Fibroblast of peridontal ligament (primary cell): Measurements from ENCODE around the gene IRX5.

ENCODE experiments used
- DNase-seq: peaks from one replicate; pipeline ENCODE4 v3.0.0-alpha.2; 2010; ENCODE audit errors: extremely low read depth

IRX5 gene

DNA sequence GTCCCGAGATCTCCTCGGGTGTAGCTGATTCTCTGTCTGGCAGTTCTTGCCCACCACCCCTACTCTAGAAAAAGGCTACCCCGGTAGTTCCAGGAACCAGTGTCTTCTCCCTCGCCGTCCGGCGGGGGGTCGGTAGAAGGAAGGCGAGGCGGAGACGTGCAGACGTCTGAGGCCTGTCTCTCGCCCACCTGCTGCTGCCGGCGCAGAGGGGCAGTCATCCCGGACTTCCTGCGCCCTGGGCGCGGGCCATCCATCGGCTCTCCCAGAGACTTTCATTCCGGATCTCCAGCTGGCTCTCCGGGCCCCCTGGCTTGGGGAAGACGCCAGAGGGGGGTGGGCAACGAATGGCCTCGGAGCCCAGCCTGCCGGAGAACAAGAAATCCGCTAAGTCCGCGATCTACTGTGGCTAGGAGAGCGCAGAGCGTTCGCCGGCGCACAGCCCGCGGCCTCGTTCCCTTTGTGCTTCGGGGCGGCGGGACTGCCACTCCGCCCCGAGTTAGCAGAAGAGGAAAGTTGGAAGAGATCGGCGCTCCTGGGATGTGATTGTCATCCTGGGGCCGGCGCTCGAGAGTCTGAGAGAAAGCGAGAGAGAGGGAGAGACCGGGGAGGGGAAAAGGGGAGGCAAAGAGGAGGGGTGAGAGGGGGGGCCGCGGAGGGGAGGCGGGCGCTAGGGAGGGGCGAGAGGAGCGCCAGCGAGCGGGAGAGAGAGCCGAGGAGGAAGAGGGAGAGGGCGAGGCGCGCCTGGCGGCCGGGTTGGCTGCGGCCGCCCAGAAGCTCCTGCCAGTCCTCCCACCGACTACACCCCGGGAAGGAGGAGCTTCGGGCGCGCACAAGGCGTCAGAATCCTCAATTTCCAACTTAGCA is at the start of gene IRX5:
Gene IRX5, plus strand, starts transcription at position 861 of the 864 bp plus-strand sequence. CDS start 334 bp downstream, outside the sequence.
- peak; percentile 96 for DNase-seq

DNA sequence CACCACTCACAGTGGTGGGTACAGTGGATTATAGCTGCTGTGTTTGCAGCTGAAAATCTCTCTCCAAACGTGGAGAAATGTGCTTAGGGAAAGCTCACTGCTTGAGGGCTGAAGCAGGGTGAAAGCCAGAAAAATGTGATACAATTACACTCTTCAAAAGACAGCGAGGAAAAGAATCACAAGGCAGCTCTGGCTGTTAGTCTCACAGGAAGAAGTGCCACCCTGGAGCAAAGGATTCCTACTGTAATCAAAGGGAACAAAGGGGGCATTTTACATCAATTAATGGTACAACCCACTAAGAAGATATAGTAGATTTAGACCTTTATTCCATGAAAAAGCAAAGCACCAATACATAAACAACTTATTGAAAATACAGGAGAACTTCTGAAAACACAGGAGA is 48.1 kb upstream of the IRX5 start:
- DNase-seq = no peak

GRCh38 chr16:54883358-54883757 is 47.3 kb upstream of the IRX5 start:
- no peak for DNase-seq

GRCh38 chr16:54886078-54886477 is 44.6 kb upstream of the IRX5 start:
- DNase-seq = no peak

- DNase-seq = no peak
Measured at GRCh38 chr16:54890381-54890780, 40.3 kb upstream of the IRX5 start.

DNA sequence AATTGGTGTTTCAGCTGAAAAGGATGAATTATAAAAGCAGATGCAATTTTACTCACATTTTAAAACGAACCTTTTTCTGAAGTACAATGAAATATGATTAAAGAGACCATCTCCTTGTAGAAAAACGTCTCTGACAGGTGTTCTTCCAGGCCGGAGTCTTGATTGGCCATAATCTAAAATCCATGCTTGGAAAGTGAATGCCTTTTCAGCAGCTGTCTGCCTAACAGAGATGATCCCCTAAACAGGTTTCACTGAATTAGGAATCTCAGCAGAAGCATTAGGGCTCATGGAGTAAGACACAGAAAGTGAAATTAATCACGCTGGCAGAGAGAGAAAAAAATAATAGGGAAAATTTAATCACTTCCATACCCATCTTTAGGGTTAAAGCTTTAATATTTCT is 39.3 kb upstream of the IRX5 start:
- DNase-seq = no peak

- DNase-seq = no peak
Measured at GRCh38 chr16:54892981-54893380, 37.7 kb upstream of the IRX5 start.

DNA sequence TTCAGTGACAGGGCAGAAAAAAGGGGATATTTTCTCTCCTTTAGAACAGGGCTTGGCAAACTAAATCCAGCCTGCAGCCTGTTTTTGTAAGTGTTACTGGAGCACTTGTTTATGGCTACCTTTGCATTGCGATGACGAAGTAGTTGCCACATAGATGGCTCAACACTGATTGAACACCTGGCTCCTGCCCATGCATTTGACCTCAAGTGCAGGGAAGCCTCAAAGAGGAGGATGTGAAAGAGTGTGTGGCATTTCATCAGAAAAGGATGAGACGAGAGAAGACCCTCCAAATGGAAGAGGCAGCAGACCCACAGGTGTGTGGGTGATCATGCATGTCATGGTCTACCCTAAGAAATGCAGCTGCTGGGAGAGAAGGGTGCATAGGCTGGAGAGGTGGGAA is 32.7 kb upstream of the IRX5 start:
- no peak for DNase-seq

GRCh38 chr16:54901606-54902005 is 29.1 kb upstream of the IRX5 start:
- no peak for DNase-seq

DNA sequence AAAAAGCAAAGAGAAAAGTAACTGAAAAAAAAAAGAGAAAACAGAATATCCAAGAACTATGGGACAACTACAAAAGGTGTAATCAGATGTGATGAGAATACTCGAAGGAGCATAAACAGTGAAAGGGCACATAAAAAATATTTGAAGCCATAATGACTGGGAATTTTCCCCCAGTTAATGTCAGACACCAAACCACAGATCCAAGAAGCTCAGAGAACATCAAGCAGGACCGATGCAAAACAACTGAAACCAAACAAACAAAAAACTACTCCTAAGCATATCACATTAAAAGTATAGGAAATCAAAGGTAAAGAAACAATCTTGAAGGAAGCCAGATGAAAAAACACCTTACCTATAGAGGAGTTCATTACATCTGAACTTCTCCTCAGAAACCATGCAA is 27.6 kb upstream of the IRX5 start:
- DNase-seq = no peak

GRCh38 chr16:54911079-54911478 is 19.6 kb upstream of the IRX5 start:
- DNase-seq = no peak

DNA sequence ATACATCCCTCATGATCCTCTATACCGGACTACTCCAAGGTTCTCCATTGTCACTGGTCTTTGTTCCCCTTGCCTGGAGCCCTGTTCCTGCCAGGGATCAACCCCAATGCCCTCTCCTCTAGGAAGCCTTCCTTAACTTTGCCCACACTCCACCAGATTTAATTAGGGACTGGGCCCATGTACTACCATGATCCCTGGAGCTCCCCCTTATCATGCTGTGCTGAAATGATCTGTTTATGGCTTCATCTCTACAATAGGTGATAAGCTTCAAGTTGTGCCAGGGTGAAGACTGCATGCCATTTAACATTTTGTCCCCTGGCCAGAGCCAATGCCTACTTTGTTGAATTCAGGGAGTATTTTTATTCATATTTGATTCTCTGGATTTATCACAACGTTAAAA is 17.9 kb upstream of the IRX5 start:
- DNase-seq = no peak

DNA sequence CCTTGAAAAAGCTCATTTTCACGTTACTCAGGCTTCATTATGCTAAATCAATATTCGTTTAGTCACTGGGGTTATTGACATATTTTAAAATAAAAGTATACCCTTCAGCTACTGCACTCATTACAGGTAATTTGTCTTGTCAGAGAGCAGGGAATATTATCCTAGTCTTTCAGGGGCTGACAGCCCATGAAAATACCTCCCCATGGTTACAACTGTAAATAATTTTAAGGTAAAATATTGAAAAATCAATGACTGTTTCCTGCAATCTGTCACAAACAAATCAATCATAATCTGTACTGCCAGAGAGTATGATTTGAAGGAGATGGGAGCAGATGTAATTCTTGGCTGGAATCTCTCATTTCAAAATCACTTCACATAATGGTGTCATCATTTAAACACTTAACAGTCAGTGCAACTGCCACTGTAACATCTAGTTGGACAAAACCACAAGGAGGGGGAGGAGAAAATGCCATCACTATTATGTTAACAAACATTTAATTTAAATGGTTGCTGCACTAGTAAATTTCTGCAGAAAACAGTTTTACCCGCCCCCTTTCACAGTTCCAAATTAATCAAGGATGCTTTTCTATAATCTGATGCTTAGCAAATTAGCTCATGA is 9.3 kb upstream of the IRX5 start:
- peak; percentile 54 for DNase-seq

GRCh38 chr16:54923055-54923473 is 7.6 kb upstream of the IRX5 start:
- no peak for DNase-seq

DNA sequence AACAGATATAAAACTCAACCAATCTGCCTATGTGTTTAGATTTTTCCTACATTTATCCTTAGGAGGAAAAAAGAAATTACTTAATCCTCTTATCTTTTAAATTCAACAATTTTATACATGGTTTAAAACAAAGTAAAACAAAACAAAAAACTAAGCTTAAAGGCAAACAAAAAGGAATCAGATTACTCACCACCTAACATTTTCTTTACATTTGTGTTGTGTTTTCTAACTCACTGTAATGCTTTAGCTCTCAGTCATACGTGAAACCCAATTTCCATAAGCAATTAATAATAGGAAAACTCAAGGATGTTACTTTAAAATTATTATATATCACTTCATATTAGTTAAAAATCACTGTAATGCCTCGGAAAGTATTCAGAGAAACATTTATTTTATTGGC is 6.7 kb upstream of the IRX5 start:
- DNase-seq = no peak

DNA sequence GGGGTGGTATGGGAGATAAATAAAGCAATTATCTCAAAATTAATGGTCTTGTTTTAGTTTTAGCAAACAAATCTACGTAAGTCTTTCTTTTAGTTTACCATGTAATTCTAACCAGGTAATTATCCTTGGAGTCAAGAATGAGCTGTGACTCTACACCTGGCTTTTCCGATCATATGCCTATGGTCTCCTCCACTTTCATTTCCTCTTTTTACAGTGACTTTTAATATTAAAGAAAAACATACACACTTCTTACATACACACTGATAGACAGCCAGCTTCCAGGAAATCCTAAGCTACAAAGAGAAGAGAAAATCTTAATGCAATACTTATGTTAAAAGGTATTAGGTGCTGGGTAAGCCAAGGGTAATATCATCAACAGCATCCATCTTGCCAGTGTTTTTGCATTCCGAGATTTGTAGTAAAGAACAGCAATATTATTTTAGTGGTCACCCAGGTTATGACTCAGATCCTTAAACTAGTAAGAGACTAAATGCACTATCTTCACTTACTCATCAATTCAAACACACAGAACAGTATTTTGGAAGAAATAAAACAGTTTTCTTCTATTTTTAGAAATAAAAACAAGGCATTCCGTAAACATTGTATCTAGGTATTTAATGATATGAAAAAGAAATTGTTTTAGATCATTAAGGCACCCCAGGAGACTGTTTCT is 4.4 kb upstream of the IRX5 start:
- peak; percentile 66 for DNase-seq

GRCh38 chr16:54927125-54928015 is 3.3 kb upstream of the IRX5 start:
- DNase-seq = peak; percentile 12

- DNase-seq = peak; percentile 40
Measured at GRCh38 chr16:54928016-54928356, 2.7 kb upstream of the IRX5 start.

DNA sequence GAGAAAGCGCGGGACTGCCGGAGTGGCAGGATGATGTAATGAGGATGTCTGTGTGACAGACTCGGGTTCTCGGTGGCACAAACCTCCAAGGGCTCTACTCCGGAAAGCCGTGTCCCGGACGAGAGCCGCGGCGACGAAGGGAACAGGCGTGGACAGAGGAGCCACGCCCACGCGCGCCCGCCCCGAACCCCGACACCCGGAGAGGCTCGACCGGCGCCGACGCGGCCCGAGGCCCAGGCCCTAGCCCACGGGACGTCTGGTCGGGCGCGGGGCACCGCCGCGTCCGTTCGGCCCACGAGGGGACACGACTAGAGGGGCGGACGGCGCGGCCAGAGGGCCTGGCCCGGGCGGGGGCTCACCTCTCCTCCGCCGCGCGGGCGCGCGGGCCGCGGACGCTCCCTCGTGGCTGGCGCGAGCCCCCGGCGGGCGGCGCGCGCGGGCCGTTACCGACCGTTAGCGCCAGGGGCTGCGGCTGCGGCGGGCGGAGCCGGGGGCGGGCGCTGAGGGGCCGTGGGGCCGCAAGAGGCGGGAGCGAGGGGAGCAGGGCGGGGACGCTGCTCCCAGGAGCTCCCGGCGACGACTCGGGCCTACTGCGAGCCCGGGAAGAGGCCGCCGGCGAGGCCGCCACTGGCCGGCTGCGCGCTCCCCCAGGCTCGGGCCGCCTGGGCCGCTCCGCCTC is 2.1 kb upstream of the IRX5 start:
- DNase-seq = peak; percentile 28

- DNase-seq = peak; percentile 98
Measured at GRCh38 chr16:54929090-54930004, 1.3 kb upstream of the IRX5 start.

- no peak for DNase-seq
Measured at GRCh38 chr16:54930869-54931119, 129 bp downstream of the IRX5 start.
